IPS-11a (cell line): ENCODE results near the gene CAMTA1.

Experiments used
- H3K4me3 ChIP-seq: one replicate; pipeline ENCODE4 v1.5.1; 2013; ENCODE audit warnings: low read depth, low read length, control low read depth

The CAMTA1 gene

GRCh38 chr1:6848816-6849215, 63.6 kb downstream of the CAMTA1 start:
- no peak overlapping the region for H3K4me3 ChIP-seq

GRCh38 chr1:6850537-6850936, 65.3 kb downstream of the CAMTA1 start:
- H3K4me3 ChIP-seq, result no peak overlapping the region

- H3K4me3 ChIP-seq, result no peak overlapping the region
These were observed 67.1 kb downstream of the CAMTA1 start for GRCh38 chr1:6852136-6852890.

DNA sequence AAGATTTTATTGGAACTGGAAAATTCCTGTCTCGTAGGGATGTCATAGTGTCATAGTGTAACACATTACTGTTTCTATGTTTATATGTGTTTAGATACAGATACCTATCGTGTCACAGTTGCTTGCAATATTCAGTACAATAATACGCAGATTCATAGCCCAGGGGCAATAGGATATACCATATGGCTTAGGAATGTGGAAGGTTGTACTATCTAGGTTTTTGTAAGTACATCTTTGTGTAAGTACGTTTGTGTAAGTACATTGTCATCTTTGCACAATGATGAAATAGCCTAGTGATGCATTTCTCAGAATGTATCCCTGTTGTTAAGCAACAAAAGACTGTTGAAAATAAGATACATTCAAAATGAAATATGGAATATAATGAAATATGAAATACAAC, 68.9 kb downstream of the CAMTA1 start:
- no peak overlapping the region for H3K4me3 ChIP-seq

DNA sequence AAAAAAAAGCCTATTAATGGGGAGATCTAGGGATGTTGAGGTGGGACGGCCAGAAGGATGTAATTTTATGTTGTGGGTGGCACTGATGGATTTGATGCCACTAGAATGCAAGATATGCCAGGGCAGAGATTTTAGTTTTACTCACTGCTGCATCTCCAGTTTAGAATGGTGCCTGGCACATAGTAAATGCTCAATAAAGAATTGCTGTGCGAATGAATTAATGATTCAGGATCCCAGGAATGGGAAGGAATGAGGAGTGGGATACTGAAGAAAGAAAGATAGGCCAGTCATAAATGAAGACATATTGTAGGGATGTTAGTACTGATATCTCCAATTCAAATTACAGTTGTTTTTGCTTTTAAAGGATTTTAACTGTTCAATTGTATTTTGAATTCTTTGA, 72.6 kb downstream of the CAMTA1 start:
- H3K4me3 ChIP-seq, result no peak overlapping the region

- no peak overlapping the region for H3K4me3 ChIP-seq
These were observed 73.3 kb downstream of the CAMTA1 start for GRCh38 chr1:6858596-6858995.

GRCh38 chr1:6859415-6860343, 74.4 kb downstream of the CAMTA1 start:
- no peak overlapping the region for H3K4me3 ChIP-seq

GRCh38 chr1:6860401-6860800, 75.1 kb downstream of the CAMTA1 start:
- no peak overlapping the region for H3K4me3 ChIP-seq

GRCh38 chr1:6861075-6861724, 75.9 kb downstream of the CAMTA1 start:
- no peak overlapping the region for H3K4me3 ChIP-seq

DNA sequence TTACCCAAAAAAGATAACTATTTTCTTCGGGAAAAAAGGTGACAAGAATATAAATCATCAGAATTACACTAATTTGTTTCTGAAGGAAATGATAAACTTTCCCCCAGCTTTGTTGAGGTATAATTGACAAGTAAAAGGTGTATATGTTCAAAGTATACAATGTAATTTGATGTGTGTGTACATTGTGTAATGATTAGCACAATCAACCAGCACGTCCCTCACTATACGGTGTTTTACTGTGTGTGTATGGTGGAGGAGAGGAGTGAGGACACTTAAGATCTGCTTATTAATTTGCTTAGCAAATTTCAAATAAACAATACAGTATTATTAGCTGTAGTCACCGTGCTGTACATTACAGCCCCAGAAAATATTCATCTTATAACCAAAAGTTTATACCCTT, 77.7 kb downstream of the CAMTA1 start:
- H3K4me3 ChIP-seq, result no peak overlapping the region

DNA sequence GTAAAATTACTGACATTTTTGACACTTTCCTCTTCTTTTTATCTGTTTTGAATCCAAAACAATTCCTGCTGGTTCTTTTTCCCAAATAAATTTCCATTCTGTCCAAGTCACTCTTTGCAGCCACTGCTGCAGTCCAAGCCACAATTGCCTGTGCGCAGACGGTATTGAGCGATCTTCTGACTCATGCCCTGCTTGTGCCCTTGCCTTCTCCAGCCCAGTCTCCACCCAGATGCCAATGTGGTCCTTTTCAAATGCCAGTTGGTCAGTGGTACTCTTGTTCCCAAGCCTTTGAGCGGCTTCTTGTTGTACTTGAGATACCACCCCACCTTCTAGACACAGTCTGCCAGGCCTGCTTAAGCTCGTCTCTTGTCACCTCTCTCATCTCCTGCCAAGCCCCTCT, 78.9 kb downstream of the CAMTA1 start:
- H3K4me3 ChIP-seq, result no peak overlapping the region

GRCh38 chr1:6866825-6867224, 81.6 kb downstream of the CAMTA1 start:
- H3K4me3 ChIP-seq, result no peak overlapping the region

DNA sequence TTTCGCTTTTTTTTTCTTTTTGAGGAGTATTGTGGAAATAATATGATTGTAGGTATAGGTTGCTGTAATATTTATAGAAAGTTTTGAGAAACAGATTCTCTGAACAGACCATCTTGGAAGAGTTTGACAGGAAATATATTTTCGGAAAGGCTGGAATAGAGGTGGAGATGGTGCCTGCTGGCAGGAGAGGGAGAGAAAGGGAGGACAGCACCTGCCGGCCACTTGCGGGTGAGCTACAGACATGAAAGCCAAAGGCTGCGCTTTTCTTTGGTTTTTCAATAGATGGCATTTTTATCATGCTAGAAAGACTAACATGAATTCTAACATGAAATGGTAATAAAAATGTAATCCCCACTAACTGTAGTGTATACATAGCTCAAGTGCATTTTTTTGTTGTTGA, 82.1 kb downstream of the CAMTA1 start:
- H3K4me3 ChIP-seq, result no peak overlapping the region

DNA sequence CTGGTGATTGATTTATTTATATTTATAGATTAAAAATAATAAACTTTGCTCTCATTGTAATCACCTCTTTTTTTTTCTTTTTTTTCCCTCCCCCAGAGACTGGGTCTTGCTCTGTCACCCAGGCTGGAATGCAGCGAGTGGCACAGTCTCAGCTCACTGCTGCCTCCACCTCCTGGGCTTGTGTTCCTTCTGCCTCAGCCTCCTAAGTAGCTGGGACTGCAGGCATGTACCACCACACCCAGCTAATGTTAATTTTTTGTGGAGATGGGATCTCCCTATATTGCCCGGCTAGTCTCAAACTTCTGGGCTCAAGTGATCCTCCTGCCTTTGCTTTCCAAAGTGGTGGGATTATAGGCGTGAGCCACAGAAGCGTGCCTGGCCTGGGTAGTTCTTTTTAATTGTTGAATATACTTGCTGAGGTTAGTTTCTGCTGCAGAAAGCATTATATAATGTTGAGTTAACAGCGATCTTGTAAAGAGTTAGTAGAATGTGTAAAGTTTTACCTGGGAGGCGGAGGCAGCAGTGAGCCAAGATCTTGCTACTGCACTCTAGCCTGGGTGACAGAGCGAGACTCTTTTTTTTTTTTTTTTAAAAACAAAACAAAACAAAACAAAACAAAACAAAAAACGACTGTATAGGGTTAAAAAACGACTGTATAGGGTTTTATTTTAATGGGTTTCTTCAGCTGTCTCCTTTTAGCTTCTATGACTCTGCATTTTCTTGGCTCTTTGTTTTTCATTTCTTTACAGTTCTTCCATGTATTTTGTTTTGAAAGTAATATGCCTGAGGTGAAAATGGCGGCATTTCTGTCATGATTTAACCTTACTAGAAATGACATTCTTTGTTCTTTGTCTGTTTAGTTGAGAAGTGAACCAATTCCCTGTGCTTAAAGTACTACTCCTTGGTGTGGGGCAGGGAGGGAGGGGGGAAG, 82.7 kb downstream of the CAMTA1 start:
- no peak overlapping the region for H3K4me3 ChIP-seq

- no peak overlapping the region for H3K4me3 ChIP-seq
These were observed 83.6 kb downstream of the CAMTA1 start for GRCh38 chr1:6868660-6869380.

DNA sequence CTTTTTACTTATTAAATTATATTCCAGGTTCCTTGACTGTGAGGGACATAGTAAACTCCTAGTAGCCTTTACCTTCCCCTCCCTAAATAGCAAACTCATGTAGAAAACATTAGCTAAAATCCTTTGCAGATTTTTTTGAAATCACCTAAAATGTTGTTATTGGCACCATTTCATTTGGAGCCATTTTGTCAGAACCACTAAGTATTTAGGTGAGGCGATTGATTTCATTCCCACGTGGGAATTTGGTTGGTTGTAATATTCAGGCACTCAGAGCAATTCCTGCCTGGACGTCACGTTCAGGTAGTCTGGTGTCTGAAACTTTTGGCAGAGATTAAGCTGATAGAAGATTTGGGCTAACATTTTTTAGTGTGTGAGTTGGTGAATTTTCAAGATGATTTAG, 84.3 kb downstream of the CAMTA1 start:
- no peak overlapping the region for H3K4me3 ChIP-seq

DNA sequence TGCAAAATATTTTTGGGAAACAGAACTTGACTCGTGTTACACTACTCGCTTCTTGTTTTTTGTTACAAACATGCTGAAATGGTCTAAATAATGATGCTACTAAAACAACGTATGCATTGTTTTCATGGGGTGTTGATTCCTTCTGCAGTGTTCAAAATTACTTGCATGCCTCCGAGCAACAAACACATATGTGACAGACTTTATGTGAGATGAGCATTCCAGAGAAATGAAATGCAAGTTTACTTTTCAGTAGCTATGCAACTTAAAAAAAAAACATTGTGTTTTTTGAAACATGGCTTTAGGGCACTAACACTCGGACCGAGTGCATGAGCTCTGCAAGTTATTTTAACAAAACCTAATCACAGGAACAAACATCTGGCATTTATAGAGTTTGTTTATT, 84.8 kb downstream of the CAMTA1 start:
- H3K4me3 ChIP-seq, result no peak overlapping the region

DNA sequence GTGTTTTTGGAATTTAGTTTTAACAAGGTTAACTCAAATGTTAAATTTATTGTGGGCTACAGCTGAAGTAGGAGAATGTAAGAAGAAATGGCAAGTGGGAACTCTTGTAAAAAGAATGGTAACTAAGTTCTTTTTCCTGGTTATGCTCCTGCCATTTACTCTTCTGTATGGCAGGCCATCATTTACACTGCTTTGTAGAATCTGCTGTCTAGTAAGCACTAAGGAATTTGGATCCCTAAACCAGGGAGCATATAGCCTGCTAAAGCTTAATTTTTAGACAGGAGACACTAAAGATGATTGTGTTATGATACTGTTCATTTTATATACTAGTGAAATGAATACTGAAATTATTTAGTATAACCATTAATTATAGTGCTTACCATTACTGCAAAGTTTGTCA, 85.3 kb downstream of the CAMTA1 start:
- no peak overlapping the region for H3K4me3 ChIP-seq

GRCh38 chr1:6871300-6871972, 86.2 kb downstream of the CAMTA1 start:
- H3K4me3 ChIP-seq, result no peak overlapping the region
